ENCODE measurements around the gene BPIFA1.

Gene BPIFA1

DNA sequence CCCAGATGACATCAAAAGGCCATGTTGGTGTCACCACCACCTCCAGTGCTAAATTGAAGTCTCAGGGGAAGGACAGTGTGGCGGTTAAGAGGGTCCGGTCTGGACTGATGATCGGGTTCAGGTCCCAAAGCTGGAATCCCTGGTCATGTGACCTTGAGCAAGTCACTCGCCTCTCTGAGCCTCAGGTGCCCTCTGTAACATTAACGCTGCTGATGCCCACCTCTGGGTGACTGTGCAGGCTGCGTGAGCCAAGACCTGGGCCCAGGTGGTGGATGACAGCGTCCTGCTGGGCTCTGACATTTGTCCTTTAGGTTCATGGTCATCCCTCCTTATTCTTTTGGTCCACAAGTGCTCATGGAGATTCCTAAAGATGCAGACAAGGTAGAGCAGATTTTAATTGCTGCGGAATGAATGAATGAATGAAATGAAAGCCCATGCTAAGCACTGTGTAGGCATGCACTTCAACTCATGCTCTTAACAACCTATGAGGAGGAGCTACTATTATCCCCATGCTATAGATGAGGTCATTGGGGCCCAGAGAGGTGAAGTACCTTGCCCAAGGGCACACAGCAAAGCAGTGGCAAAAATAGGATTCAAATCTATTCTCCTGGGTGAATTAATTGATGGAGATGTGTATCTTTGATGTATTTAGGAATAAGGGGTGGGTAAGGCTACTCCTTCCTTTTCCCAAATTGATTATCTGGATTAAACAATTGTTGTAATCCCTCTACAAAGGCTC is 46.6 kb downstream of the BPIFA1 start:
- no peak for TF ChIP-seq CTCF (IDR thresholded peaks at IDR 0.05; ENCODE audit: control extremely low read depth, extremely low read depth, low read depth, missing control alignments)
- DNase-seq (ENCODE audit: extremely low spot score), result no peak
- CTCF ChIA-PET, result interaction anchor here (1.4 kb wide), 1 partner anchor 18 kb away, joined by 3 read pairs; no protein-coding TSS in a partner anchor
- POLR2A ChIA-PET, result no interaction called here

GRCh38 chr20:33282991-33283555 is 47.3 kb downstream of the BPIFA1 start, which contains the start of gene BPIFB1:
TSS of gene BPIFB1 (plus strand) at chr20:33283214. CDS start at chr20:33286074, 2,860 bp downstream.
- TF ChIP-seq CTCF (IDR thresholded peaks at IDR 0.05; ENCODE audit: control extremely low read depth, extremely low read depth, low read depth, missing control alignments), result no peak
- CTCF ChIA-PET, result interaction anchor here (1.2 to 1.4 kb wide), 2 partner anchors 17 to 18 kb away, joined by 3 read pairs; no protein-coding TSS in a partner anchor
- POLR2A ChIA-PET, result interaction anchor here (0.6 kb wide), 1 partner anchor 1371 kb away, joined by 3 read pairs; no protein-coding TSS in a partner anchor
- DNase-seq (ENCODE audit: extremely low spot score), result no peak

GRCh38 chr20:33284284-33284683 is 48.5 kb downstream of the BPIFA1 start:
- CTCF ChIA-PET, result interaction anchor here (0.9 to 1.8 kb wide), 5 partner anchors 8 to 495 kb away, joined by 3 to 4 read pairs (median 4); no protein-coding TSS in a partner anchor

GRCh38 chr20:33284937-33285336 is 49.1 kb downstream of the BPIFA1 start:
- no peak for TF ChIP-seq CTCF (IDR thresholded peaks at IDR 0.05; ENCODE audit: control extremely low read depth, extremely low read depth, low read depth, missing control alignments)
- DNase-seq (ENCODE audit: extremely low spot score), result no peak
- ChIA-PET CTCF (interaction anchor here (0.9 to 1.8 kb wide), 4 partner anchors 10 to 495 kb away, joined by 3 to 4 read pairs (median 4); no protein-coding TSS in a partner anchor), POLR2A (no interaction called here)

More at GRCh38 chr20:33284284-33284683, 48.5 kb downstream of the BPIFA1 start:
- POLR2A ChIA-PET, result no interaction called here
- no peak for DNase-seq (ENCODE audit: extremely low spot score)
- no peak for TF ChIP-seq CTCF (IDR thresholded peaks at IDR 0.05; ENCODE audit: control extremely low read depth, extremely low read depth, low read depth, missing control alignments)

- POLR2A ChIA-PET, result no interaction called here
- no peak for DNase-seq (ENCODE audit: extremely low spot score)
- CTCF ChIA-PET, result interaction anchor here (1.4 to 1.6 kb wide), 3 partner anchors 11 to 496 kb away, joined by 3 to 4 read pairs (median 3); no protein-coding TSS in a partner anchor
- no peak for TF ChIP-seq CTCF (IDR thresholded peaks at IDR 0.05; ENCODE audit: control extremely low read depth, extremely low read depth, low read depth, missing control alignments)
Measured at GRCh38 chr20:33285861-33286495, 50.2 kb downstream of the BPIFA1 start.

- no peak for TF ChIP-seq CTCF (IDR thresholded peaks at IDR 0.05; ENCODE audit: control extremely low read depth, extremely low read depth, low read depth, missing control alignments)
- DNase-seq (ENCODE audit: extremely low spot score), result no peak
- ChIA-PET CTCF (interaction anchor here (0.7 to 2.9 kb wide), 4 partner anchors 12 to 386 kb away, joined by 3 to 8 read pairs (median 4); no protein-coding TSS in a partner anchor), POLR2A (no interaction called here)
Measured at GRCh38 chr20:33287884-33288283, 52.1 kb downstream of the BPIFA1 start.
